ENCODE data around the gene IDUA.

The IDUA gene

GRCh38 chr4:1018147-1019020, 31.5 kb downstream of the IDUA start:
- Mint-ChIP-seq H3K27ac (no peak overlapping the region), H3K4me3 (no peak overlapping the region), H3K9me3 (ENCODE audit: low read depth) (no peaks in the 10 kb centered on the region), H3K4me1 (ENCODE audit: low read depth) (no peaks in the 10 kb centered on the region), H3K36me3 (no peaks in the 10 kb centered on the region), H3K27me3 (no peaks in the 10 kb centered on the region)

GRCh38 chr4:1019320-1019719, 32.5 kb downstream of the IDUA start:
- Mint-ChIP-seq H3K27ac (no peak overlapping the region), H3K27me3 (no peaks in the 10 kb centered on the region), H3K4me1 (ENCODE audit: low read depth) (no peaks in the 10 kb centered on the region), H3K36me3 (no peaks in the 10 kb centered on the region), H3K9me3 (ENCODE audit: low read depth) (no peaks in the 10 kb centered on the region), H3K4me3 (no peak overlapping the region)

- no peaks in the 10 kb centered on the region for H3K27me3 Mint-ChIP-seq
- H3K4me3 Mint-ChIP-seq: no peak overlapping the region
- H3K4me1 Mint-ChIP-seq (ENCODE audit: low read depth): no peaks in the 10 kb centered on the region
- H3K36me3 Mint-ChIP-seq: no peaks in the 10 kb centered on the region
- no peak overlapping the region for H3K27ac Mint-ChIP-seq
- H3K9me3 Mint-ChIP-seq (ENCODE audit: low read depth): no peaks in the 10 kb centered on the region
These were observed 33.1 kb downstream of the IDUA start for GRCh38 chr4:1019729-1020470.

- Mint-ChIP-seq H3K9me3 (ENCODE audit: low read depth) (no peaks in the 10 kb centered on the region), H3K4me1 (ENCODE audit: low read depth) (no peaks in the 10 kb centered on the region), H3K36me3 (peaks cover 3% of the 10 kb centered on the region), H3K27ac (no peak overlapping the region), H3K4me3 (no peak overlapping the region), H3K27me3 (no peaks in the 10 kb centered on the region)
These were observed 34.7 kb downstream of the IDUA start for GRCh38 chr4:1021386-1022050.

GRCh38 chr4:1022051-1022738, 35.4 kb downstream of the IDUA start:
- H3K4me1 Mint-ChIP-seq (ENCODE audit: low read depth): no peaks in the 10 kb centered on the region
- H3K27ac Mint-ChIP-seq: no peak overlapping the region
- H3K27me3 Mint-ChIP-seq: no peaks in the 10 kb centered on the region
- no peak overlapping the region for H3K4me3 Mint-ChIP-seq
- no peaks in the 10 kb centered on the region for H3K9me3 Mint-ChIP-seq (ENCODE audit: low read depth)
- H3K36me3 Mint-ChIP-seq: peaks cover 3% of the 10 kb centered on the region

- Mint-ChIP-seq H3K27ac (no peak overlapping the region), H3K4me3 (no peak overlapping the region), H3K36me3 (peaks cover 3% of the 10 kb centered on the region), H3K4me1 (ENCODE audit: low read depth) (no peaks in the 10 kb centered on the region), H3K9me3 (ENCODE audit: low read depth) (no peaks in the 10 kb centered on the region), H3K27me3 (no peaks in the 10 kb centered on the region)
These were observed 35.9 kb downstream of the IDUA start for GRCh38 chr4:1022739-1023066.

GRCh38 chr4:1023075-1023640, 36.3 kb downstream of the IDUA start:
- H3K27ac Mint-ChIP-seq: no peak overlapping the region
- no peaks in the 10 kb centered on the region for H3K9me3 Mint-ChIP-seq (ENCODE audit: low read depth)
- no peak overlapping the region for H3K4me3 Mint-ChIP-seq
- H3K4me1 Mint-ChIP-seq (ENCODE audit: low read depth): no peaks in the 10 kb centered on the region
- no peaks in the 10 kb centered on the region for H3K27me3 Mint-ChIP-seq
- H3K36me3 Mint-ChIP-seq: peaks cover 3% of the 10 kb centered on the region

- H3K4me3 Mint-ChIP-seq: no peak overlapping the region
- no peaks in the 10 kb centered on the region for H3K27me3 Mint-ChIP-seq
- no peak overlapping the region for H3K27ac Mint-ChIP-seq
- H3K4me1 Mint-ChIP-seq (ENCODE audit: low read depth): no peaks in the 10 kb centered on the region
- H3K9me3 Mint-ChIP-seq (ENCODE audit: low read depth): no peaks in the 10 kb centered on the region
- H3K36me3 Mint-ChIP-seq: peaks cover 3% of the 10 kb centered on the region
These were observed 37.3 kb downstream of the IDUA start for GRCh38 chr4:1023895-1024740.

- no peak overlapping the region for H3K4me3 Mint-ChIP-seq
- H3K27ac Mint-ChIP-seq: no peak overlapping the region
- H3K27me3 Mint-ChIP-seq: no peaks in the 10 kb centered on the region
- no peaks in the 10 kb centered on the region for H3K9me3 Mint-ChIP-seq (ENCODE audit: low read depth)
- no peaks in the 10 kb centered on the region for H3K4me1 Mint-ChIP-seq (ENCODE audit: low read depth)
- H3K36me3 Mint-ChIP-seq: peaks cover 3% of the 10 kb centered on the region
These were observed 38.2 kb downstream of the IDUA start for GRCh38 chr4:1024882-1025545.

GRCh38 chr4:1026115-1026514, 39.3 kb downstream of the IDUA start:
- Mint-ChIP-seq H3K27ac (no peak overlapping the region), H3K9me3 (ENCODE audit: low read depth) (no peaks in the 10 kb centered on the region), H3K4me3 (no peak overlapping the region), H3K4me1 (ENCODE audit: low read depth) (no peaks in the 10 kb centered on the region), H3K36me3 (peaks cover 3% of the 10 kb centered on the region), H3K27me3 (no peaks in the 10 kb centered on the region)

GRCh38 chr4:1027219-1027914, 40.5 kb downstream of the IDUA start:
- Mint-ChIP-seq H3K27ac (no peak overlapping the region), H3K27me3 (no peaks in the 10 kb centered on the region), H3K9me3 (ENCODE audit: low read depth) (no peaks in the 10 kb centered on the region), H3K4me1 (ENCODE audit: low read depth) (no peaks in the 10 kb centered on the region), H3K36me3 (peaks cover 3% of the 10 kb centered on the region), H3K4me3 (no peak overlapping the region)

- no peak overlapping the region for H3K27ac Mint-ChIP-seq
These were observed 41.0 kb downstream of the IDUA start for GRCh38 chr4:1027915-1028238.

GRCh38 chr4:1028574-1029220, 41.9 kb downstream of the IDUA start:
- H3K36me3 Mint-ChIP-seq: peaks cover 3% of the 10 kb centered on the region
- no peaks in the 10 kb centered on the region for H3K4me1 Mint-ChIP-seq (ENCODE audit: low read depth)
- H3K27ac Mint-ChIP-seq: no peak overlapping the region
- H3K9me3 Mint-ChIP-seq (ENCODE audit: low read depth): no peaks in the 10 kb centered on the region
- no peak overlapping the region for H3K4me3 Mint-ChIP-seq
- no peaks in the 10 kb centered on the region for H3K27me3 Mint-ChIP-seq

More at GRCh38 chr4:1027915-1028238, 41.0 kb downstream of the IDUA start:
- Mint-ChIP-seq H3K4me1 (ENCODE audit: low read depth) (no peaks in the 10 kb centered on the region), H3K9me3 (ENCODE audit: low read depth) (no peaks in the 10 kb centered on the region), H3K27me3 (no peaks in the 10 kb centered on the region), H3K36me3 (peaks cover 3% of the 10 kb centered on the region), H3K4me3 (no peak overlapping the region)

Data from activated naive CD8-positive, alpha-beta T cell (primary cell).